Measurements from ENCODE around the gene GDPD5. TPM values are rescaled to one million over a fixed set of nuclear protein-coding genes. Genes with fewer than 3 reads are reported as not detected.

The GDPD5 gene
- total RNA-seq, 1 experiment from 2014 or later: 7.8 TPM

DNA sequence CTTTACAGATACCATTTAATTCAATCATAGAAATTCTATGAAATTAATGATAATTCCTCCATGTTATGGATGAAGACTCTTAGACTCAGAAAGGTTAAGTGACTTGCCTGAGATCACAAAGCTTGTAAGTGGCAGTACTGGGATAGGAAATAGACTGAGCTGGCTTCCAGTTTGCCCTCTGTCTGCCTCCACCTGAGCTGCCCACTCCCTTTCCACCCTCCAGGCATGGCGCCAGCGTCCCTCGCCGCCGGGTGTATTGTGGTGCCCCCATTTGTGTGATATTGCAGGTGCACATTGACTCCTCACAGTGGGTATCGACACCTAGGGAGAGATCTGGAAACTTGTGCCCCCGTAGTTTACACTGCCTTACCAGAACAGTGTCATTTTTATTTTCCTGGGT lies 135.8 kb downstream of the GDPD5 start:
- WGBS (ENCODE audit: extremely low coverage, insufficient read length, low lambda C conversion rate): no CpG with 5 or more reads among the region's 7 CpGs
- Histone ChIP-seq H2BK15ac (ENCODE audit: low read depth, low read length) (no peak overlapping the region), H4K8ac (replicated peaks; ENCODE audit: insufficient read length, low read depth, low read length) (no peak overlapping the region), H3K23ac (ENCODE audit: insufficient read length, low read depth, low read length) (no peak overlapping the region), H3K79me1 (ENCODE audit: insufficient read depth, low read depth, low read length, poor library complexity, severe bottlenecking) (no peaks in the 10 kb centered on the region), H3K23me2 (ENCODE audit: insufficient read length, low read depth, low read length, poor library complexity, severe bottlenecking) (no peaks in the 10 kb centered on the region), H3K4me2 (ENCODE audit: insufficient read depth, insufficient read length, low read length) (no peak overlapping the region), H3K4ac (ENCODE audit: low read depth, low read length) (no peak overlapping the region), H3K27me3 (ENCODE audit: insufficient read depth, low read length) (no peaks in the 10 kb centered on the region), H3K27ac (ENCODE audit: insufficient read length, low read depth, low read length) (no peak overlapping the region), H3K9ac (ENCODE audit: extremely low read depth, insufficient read length, low read length) (no peak overlapping the region), H3K18ac (ENCODE audit: insufficient read length, low read depth, low read length) (no peak overlapping the region), H4K91ac (ENCODE audit: insufficient read length, low read depth, low read length) (no peak overlapping the region), H3K9me3 (ENCODE audit: control insufficient read depth, low read depth, low read length) (no peaks in the 10 kb centered on the region), H2BK5ac (ENCODE audit: insufficient read length, low read length) (no peak overlapping the region), H2BK20ac (ENCODE audit: low read depth, low read length, poor library complexity, severe bottlenecking) (no peak overlapping the region), H3K56ac (ENCODE audit: insufficient read length, low read depth, low read length) (no peak overlapping the region), H3K4me1 (ENCODE audit: insufficient read depth, low read length) (no peaks in the 10 kb centered on the region), H3T11ph (ENCODE audit: low read length) (no peak overlapping the region), H4K20me1 (ENCODE audit: control insufficient read depth, insufficient read depth, insufficient read length) (no peaks in the 10 kb centered on the region), H2BK120ac (ENCODE audit: low read depth, low read length, poor library complexity, severe bottlenecking) (no peak overlapping the region), H3K79me2 (ENCODE audit: insufficient read depth, low read length) (no peaks in the 10 kb centered on the region), H2BK12ac (ENCODE audit: insufficient read length, low read depth, low read length) (no peak overlapping the region), H2AK5ac (ENCODE audit: insufficient read length, low read length) (no peak overlapping the region), H3K14ac (ENCODE audit: insufficient read depth, low read length) (no peak overlapping the region), H2AFZ (ENCODE audit: low read length) (no peak overlapping the region), H4K5ac (ENCODE audit: insufficient read length, low read depth, low read length) (no peak overlapping the region)
- Mint-ChIP-seq H3K27ac (no peak overlapping the region), H3K9me3 (no peaks in the 10 kb centered on the region), H3K4me1 (peaks cover 0 to 1% of the 10 kb centered on the region in 2 experiments; a peak in 2 of 4 replicates), H3K36me3 (ENCODE audit: insufficient read depth in 1 of 3, low read depth in 3 of 3) (no peaks in the 10 kb centered on the region), H3K27me3 (ENCODE audit: low read depth) (no peaks in the 10 kb centered on the region; the same call in 1 of the 2 replicates), H3K4me3 (no peak overlapping the region)
- DNase-seq: no peak
- TF ChIP-seq CTCF (conservative IDR thresholded peaks at IDR 0.05): no peak
